Cardiac fibroblast (primary cell): Measurements from ENCODE around the gene DEPDC4.
"Not testable (repeated sequence)": the region's sequence is repeated elsewhere in the genome, so short reads cannot be mapped to it uniquely, and the experiment has no call there.

Experiments used
- DNase-seq, 2 donors: peaks; one replicate each; pipeline versions ENCODE4 v3.0.0 to v3.0.0-alpha.2; 2010; ENCODE audit warnings: low read depth in 2 of 2
- H3K4me3 ChIP-seq, 2 donors: replicated peaks in 1 of 2; 1 replicate in 1 of 2; 2 replicates in 1 of 2; pipeline ENCODE4 v1.5.1; 2011; ENCODE audit warnings: low read depth in 2 of 2, low read length in 2 of 2, mild to moderate bottlenecking in 2 of 2, moderate library complexity in 1 of 2
- TF ChIP-seq, protein P1 (sequence below): IDR thresholded peaks from one replicate; pipeline ENCODE4 v1.5.1; 2011; ENCODE audit warnings: low read depth, mild to moderate bottlenecking, low read length, inconsistent platforms

DEPDC4 gene

DNA sequence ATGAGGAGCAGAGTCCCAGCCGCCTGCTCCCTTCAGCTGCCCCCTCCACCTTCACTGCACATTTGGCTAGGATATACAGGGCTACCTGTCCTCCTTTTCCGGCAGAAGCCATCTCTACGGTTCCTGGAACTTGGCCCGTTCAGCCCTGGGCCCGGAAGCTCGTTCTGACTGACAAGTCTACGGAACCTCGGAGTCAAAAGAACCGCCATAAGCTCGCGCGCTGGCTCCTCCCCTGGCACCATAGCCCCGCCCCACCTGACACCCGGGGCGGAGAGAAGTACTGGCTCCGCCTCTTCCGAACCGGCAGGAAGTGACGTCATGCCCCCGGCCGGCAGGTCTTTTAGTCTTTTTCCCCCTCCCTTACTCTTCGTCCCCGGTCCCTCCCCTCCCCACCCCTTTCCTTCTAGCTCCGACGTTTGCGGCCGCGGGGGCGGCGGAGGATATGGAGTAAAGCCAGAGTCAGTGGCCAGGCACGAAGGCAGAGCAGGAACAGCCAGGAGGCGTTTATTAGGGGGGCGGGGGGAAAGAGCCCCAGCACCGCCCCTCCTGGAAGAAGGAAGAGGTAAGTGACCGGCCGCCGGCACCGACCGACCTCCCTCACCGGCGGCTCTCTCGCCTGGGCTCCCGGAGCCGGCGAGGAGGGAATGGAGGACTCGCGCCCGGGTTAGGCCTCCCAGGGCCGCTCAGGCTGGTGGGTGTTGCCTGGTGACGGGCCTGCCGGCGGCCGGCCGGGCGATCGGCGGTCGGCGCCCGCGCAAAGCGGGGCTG is at the start of gene DEPDC4, which contains the start of gene SCYL2:
Gene DEPDC4 (minus strand): TSS at position 245 of the 768 bp plus-strand sequence. CDS start 3 bp downstream, at position 242.
Gene SCYL2 (plus strand): TSS at position 343 of the 768 bp plus-strand sequence. CDS start 15,794 bp downstream, outside the sequence.
- DNase-seq = peak; percentile 99
- peak within 1 kb of the TSS; percentile 85 to 86 for H3K4me3 ChIP-seq
- TF ChIP-seq, protein P1, sequence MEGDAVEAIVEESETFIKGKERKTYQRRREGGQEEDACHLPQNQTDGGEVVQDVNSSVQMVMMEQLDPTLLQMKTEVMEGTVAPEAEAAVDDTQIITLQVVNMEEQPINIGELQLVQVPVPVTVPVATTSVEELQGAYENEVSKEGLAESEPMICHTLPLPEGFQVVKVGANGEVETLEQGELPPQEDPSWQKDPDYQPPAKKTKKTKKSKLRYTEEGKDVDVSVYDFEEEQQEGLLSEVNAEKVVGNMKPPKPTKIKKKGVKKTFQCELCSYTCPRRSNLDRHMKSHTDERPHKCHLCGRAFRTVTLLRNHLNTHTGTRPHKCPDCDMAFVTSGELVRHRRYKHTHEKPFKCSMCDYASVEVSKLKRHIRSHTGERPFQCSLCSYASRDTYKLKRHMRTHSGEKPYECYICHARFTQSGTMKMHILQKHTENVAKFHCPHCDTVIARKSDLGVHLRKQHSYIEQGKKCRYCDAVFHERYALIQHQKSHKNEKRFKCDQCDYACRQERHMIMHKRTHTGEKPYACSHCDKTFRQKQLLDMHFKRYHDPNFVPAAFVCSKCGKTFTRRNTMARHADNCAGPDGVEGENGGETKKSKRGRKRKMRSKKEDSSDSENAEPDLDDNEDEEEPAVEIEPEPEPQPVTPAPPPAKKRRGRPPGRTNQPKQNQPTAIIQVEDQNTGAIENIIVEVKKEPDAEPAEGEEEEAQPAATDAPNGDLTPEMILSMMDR = no peak

DNA sequence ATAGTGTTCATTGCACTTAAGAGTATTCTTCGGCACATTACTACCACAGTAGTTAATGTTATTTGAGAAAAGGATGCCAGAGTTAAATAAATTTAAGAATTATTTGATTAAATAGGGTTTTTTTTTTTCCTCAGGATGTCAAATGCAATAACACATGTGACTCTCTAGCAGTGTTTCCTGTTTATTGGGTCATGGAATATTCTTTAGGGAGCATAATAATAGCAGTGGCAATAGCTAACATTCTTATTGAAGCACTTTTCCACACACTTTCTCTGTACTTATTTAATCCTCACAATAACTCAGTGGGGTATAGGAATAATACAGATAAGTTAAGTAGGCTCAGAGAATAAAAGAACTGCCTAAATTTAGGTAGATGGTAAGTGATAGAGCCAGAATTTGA is 44.4 kb upstream of the DEPDC4 start:
- TF ChIP-seq, protein P1 = no peak
- no peak for DNase-seq

DNA sequence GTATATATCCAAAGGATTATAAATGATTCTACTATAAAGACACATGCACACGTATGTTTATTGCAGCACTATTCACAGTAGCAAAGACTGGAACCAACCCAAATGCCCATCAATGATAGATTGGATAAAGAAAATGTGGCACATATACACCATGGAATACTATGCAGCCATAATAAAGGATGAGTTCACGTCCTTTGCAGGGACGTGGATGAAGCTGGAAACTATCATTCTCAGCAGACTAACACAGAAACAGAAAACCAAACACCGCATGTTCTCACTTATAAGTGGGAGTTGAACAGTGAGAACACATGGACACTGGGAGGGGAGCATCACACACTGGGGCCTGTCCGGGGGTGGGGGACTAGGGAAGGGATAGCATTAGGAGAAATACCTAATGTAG is 41.3 kb upstream of the DEPDC4 start:
- not testable (repeated sequence) for H3K4me3 ChIP-seq, DNase-seq

More for the DNA sequence above, 44.4 kb upstream of the DEPDC4 start:
- no peak overlapping the region for H3K4me3 ChIP-seq

DNA sequence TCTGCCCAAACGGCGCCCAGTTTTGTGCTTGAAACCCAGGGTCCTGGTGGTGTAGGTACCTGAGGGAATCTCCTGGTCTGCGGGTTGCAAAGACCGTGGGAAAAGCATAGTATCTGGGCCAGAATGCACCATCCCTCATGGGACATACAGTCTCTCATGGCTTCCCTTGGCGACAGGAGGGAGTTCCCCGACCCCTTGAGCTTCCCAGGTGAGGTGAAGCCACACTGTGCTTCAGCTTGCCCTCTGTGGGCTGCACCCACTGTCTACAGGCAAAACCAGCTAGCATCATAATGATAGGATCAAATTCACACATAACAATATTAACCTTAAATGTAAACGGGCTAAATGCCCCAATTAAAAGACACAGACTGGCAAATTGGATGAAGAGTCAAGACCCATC is 37.5 kb upstream of the DEPDC4 start:
- not testable (repeated sequence) for H3K4me3 ChIP-seq, DNase-seq

DNA sequence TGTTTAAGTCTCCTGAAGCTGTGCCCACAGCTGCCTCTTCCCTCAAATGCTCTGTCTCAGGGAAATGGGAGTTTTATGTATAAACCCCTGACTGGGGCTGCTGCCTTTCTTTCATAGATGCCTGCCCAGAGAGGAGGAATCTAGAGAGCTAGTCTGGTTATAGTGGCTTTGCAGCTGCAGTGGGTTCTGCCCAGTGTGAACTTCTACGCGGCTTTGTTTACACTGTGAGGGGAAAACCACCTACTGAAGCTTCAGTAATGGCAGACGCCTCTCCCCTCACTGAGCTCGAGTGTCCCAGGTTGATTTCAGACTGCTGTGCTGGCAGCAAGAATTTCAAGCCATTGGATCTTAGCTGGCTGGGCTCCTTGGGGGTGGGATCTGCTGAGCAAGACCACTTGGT is 37.0 kb upstream of the DEPDC4 start:
- TF ChIP-seq, protein P1 = no peak
- no peak overlapping the region for H3K4me3 ChIP-seq
- DNase-seq = no peak

DNA sequence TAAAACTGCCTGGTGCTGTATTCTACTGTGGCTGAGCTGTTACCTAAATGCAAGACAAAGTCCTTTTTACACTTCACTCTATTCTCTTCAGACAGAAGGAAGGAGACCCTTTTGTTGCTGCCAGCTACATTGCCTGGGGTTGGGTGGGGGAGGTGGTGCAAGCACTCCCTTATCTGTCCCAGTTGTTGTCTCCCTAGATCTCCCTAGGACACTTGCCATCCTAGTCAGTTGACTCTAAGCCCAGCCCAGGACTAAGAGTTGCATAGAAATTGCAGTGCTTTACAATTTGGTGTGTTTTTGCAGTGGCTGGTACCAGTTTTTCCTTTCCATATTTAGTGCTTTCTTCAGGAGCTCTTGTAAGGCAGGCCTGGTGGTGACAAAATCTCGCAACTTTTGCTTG is 35.2 kb upstream of the DEPDC4 start:
- H3K4me3 ChIP-seq = no peak overlapping the region
- DNase-seq = no peak
- TF ChIP-seq, protein P1 = no peak

DNA sequence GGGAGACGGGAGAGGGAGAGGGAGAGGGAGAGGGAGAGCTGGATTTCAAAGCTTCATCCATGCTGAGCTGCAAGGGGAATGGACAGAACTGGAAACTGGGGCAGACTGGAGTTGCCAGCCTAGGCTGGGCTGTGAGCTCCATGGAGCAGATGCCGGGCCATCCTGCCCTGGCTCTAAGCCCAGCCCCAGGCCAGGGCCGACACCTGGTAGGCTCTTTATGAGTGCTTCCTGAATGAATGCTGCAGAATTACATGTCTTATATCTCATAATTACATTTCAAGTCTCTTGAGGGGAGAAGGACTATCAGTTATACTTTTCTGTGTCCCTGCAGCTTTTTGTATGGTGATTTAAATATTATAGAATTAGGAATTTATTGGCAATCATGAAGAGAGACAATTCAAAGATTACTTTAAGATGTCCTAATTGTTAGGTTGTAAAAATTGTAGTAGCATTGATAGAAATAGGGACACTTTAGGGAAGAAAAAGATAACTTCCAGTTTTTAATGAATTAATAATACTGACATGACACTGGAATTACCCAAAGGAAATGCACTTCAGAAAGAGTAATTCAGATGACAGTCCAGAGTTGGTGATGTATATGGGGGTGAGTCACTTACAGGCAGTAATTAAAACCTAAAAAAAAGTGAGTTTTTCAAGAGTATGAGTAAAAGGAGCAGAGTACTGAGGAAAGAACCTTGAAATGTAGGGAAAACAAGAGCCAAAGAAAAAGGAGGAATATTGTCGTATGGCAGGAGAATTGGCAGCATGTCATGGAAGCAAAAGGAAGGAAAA is 29.1 kb upstream of the DEPDC4 start:
- peak; percentile 3 to 46 for DNase-seq
- TF ChIP-seq, protein P1 = no peak
- no peak overlapping the region for H3K4me3 ChIP-seq

DNA sequence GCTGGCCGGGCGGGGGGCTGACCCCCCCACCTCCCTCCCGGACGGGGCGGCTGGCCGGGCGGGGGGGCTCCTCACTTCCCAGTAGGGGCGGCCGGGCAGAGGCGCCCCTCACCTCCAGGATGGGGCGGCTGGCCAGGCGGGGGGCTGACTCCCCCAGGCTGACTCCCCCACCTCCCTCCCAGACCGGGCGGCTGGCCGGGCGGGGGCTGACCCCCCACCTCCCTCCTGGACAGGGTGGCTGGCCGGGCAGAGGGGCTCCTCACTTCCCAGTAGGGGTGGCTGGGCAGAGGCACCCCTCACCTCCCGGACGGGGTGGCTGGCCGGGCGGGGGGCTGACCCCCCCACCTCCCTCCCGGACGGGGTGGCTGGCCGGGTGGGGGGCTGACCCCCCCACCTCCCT is 27.5 kb upstream of the DEPDC4 start:
- DNase-seq, H3K4me3 ChIP-seq: not testable (repeated sequence)
